K562 (cell line): ENCODE measurements around the gene STOML3.

Experiments
- BRCA1 ChIP-seq, 2 experiments: fragments of 450-650 bp in 1 of 2; sonication (generic) in 1 of 2; formaldehyde crosslinking in 1 of 2; IDR thresholded peaks; 2 replicates each; pipeline versions ENCODE4 v1.5.0 to v1.6.1; 2017 to 2020; ENCODE audit warnings: mild to moderate bottlenecking in 1 of 2, missing genetic modification reagents in 1 of 2
- FOXK2 ChIP-seq, 2 experiments: fragments of 450-650 bp; IDR thresholded peaks in 1 of 2; conservative IDR thresholded peaks in 1 of 2; 2 replicates each; pipeline ENCODE4 v1.6.1; 2016; ENCODE audit warnings: low read depth in 2 of 2, mild to moderate bottlenecking in 1 of 2
- NCOA4 ChIP-seq: fragments of 450-650 bp; IDR thresholded peaks from 2 replicates; pipeline ENCODE4 v1.6.1; 2018; ENCODE audit warnings: mild to moderate bottlenecking; ENCODE audit not compliant: partially characterized antibody
- POLR2AphosphoS5 ChIP-seq: IDR thresholded peaks from 2 replicates; pipeline ENCODE4 v1.6.1; 2011; ENCODE audit warnings: mild to moderate bottlenecking, low read depth, low read length, moderate library complexity; ENCODE audit not compliant: control insufficient read depth, insufficient read depth
- SP1 ChIP-seq: sonication (generic); formaldehyde crosslinking; IDR thresholded peaks from 2 replicates; pipeline ENCODE4 v1.8.1; 2022; ENCODE audit warnings: mild to moderate bottlenecking, missing genetic modification reagents
- TBP ChIP-seq: optimal IDR thresholded peaks from 2 replicates; pipeline ENCODE3; 2011; ENCODE audit warnings: low read depth, low read length, improper control_type of control experiment
- TF ChIP-seq, protein P1 (sequence below): fragments of 200-800 bp; sonication (Bioruptor generic); IDR thresholded peaks from 2 replicates; pipeline ENCODE4 v1.6.1; 2016; ENCODE audit warnings: missing genetic modification characterization, missing compliant biosample characterization
- TF ChIP-seq, protein P2 (sequence below), 2 experiments: IDR thresholded peaks; 2 replicates each; pipeline ENCODE4 v1.6.1; 2011; ENCODE audit warnings: borderline replicate concordance in 1 of 2, control low read depth in 1 of 2, low read depth in 1 of 2, low read length in 1 of 2, mild to moderate bottlenecking in 1 of 2, mixed read lengths in 1 of 2, moderate library complexity in 1 of 2; ENCODE audit not compliant: insufficient read depth in 1 of 2, insufficient read length in 1 of 2, poor library complexity in 1 of 2, severe bottlenecking in 1 of 2; ENCODE audit errors: extremely low read depth in 1 of 2
- TF ChIP-seq, protein P3 (sequence below), 3 experiments: IDR thresholded peaks in 2 of 3; conservative IDR thresholded peaks in 1 of 3; 2 replicates each; pipeline ENCODE4 v1.5.1; 2011 to 2012; ENCODE audit warnings: low read length in 3 of 3, mild to moderate bottlenecking in 3 of 3, control low read depth in 2 of 3, improper control_type of control experiment in 1 of 3, inconsistent platforms in 1 of 3, low read depth in 1 of 3, mixed read lengths in 1 of 3, moderate library complexity in 1 of 3; ENCODE audit not compliant: insufficient read depth in 2 of 3

DNA sequence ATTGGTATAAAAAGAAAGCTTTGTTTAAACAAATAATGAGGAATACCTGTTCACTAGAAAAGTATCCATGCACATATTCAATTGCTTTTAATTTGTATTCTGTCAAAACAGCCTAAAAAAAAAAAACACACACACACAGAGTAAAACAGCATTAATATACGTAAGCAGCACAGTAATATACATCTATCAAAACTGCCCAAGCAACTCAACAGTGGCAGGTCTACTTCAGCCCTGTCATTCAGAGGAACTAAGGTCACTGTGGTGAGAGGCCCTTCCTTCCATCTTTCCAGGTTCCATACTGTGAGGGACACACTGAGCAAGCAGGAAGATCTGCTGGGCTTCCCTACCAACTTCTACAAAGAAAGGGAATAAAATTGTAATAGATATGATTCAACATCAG, 43.5 kb upstream of the STOML3 start:
- TF ChIP-seq, protein P1, sequence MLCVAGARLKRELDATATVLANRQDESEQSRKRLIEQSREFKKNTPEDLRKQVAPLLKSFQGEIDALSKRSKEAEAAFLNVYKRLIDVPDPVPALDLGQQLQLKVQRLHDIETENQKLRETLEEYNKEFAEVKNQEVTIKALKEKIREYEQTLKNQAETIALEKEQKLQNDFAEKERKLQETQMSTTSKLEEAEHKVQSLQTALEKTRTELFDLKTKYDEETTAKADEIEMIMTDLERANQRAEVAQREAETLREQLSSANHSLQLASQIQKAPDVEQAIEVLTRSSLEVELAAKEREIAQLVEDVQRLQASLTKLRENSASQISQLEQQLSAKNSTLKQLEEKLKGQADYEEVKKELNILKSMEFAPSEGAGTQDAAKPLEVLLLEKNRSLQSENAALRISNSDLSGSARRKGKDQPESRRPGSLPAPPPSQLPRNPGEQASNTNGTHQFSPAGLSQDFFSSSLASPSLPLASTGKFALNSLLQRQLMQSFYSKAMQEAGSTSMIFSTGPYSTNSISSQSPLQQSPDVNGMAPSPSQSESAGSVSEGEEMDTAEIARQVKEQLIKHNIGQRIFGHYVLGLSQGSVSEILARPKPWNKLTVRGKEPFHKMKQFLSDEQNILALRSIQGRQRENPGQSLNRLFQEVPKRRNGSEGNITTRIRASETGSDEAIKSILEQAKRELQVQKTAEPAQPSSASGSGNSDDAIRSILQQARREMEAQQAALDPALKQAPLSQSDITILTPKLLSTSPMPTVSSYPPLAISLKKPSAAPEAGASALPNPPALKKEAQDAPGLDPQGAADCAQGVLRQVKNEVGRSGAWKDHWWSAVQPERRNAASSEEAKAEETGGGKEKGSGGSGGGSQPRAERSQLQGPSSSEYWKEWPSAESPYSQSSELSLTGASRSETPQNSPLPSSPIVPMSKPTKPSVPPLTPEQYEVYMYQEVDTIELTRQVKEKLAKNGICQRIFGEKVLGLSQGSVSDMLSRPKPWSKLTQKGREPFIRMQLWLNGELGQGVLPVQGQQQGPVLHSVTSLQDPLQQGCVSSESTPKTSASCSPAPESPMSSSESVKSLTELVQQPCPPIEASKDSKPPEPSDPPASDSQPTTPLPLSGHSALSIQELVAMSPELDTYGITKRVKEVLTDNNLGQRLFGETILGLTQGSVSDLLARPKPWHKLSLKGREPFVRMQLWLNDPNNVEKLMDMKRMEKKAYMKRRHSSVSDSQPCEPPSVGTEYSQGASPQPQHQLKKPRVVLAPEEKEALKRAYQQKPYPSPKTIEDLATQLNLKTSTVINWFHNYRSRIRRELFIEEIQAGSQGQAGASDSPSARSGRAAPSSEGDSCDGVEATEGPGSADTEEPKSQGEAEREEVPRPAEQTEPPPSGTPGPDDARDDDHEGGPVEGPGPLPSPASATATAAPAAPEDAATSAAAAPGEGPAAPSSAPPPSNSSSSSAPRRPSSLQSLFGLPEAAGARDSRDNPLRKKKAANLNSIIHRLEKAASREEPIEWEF = no peak
- TF ChIP-seq FOXK2 (conservative IDR thresholded peaks at IDR 0.05 in 1 of 2, IDR thresholded peaks at IDR 0.05 in 1 of 2; ENCODE audit: low read depth in 2 of 2) = no peak
- TF ChIP-seq BRCA1 (IDR thresholded peaks at IDR 0.05) = no peak
- TF ChIP-seq BRCA1 (CRISPR knock-in tag; IDR thresholded peaks at IDR 0.05) = no peak
- TF ChIP-seq SP1 (CRISPR knock-in tag) = no peak
- TF ChIP-seq, protein P2, sequence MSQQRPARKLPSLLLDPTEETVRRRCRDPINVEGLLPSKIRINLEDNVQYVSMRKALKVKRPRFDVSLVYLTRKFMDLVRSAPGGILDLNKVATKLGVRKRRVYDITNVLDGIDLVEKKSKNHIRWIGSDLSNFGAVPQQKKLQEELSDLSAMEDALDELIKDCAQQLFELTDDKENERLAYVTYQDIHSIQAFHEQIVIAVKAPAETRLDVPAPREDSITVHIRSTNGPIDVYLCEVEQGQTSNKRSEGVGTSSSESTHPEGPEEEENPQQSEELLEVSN (IDR thresholded peaks at IDR 0.05; ENCODE audit: borderline replicate concordance in 1 of 2, extremely low read depth in 1 of 2, insufficient read depth in 1 of 2, insufficient read length in 1 of 2, low read depth in 1 of 2, low read length in 1 of 2, poor library complexity in 1 of 2, severe bottlenecking in 1 of 2) = no peak
- no peak for TF ChIP-seq POLR2AphosphoS5
- no peak for TF ChIP-seq TBP
- no peak for TF ChIP-seq NCOA4
- TF ChIP-seq, protein P3, sequence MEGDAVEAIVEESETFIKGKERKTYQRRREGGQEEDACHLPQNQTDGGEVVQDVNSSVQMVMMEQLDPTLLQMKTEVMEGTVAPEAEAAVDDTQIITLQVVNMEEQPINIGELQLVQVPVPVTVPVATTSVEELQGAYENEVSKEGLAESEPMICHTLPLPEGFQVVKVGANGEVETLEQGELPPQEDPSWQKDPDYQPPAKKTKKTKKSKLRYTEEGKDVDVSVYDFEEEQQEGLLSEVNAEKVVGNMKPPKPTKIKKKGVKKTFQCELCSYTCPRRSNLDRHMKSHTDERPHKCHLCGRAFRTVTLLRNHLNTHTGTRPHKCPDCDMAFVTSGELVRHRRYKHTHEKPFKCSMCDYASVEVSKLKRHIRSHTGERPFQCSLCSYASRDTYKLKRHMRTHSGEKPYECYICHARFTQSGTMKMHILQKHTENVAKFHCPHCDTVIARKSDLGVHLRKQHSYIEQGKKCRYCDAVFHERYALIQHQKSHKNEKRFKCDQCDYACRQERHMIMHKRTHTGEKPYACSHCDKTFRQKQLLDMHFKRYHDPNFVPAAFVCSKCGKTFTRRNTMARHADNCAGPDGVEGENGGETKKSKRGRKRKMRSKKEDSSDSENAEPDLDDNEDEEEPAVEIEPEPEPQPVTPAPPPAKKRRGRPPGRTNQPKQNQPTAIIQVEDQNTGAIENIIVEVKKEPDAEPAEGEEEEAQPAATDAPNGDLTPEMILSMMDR (IDR thresholded peaks at IDR 0.05 in 2 of 3, conservative IDR thresholded peaks at IDR 0.05 in 1 of 3; ENCODE audit: insufficient read depth in 2 of 3, low read depth in 1 of 3, low read length in 3 of 3) = no peak
